B cell (primary cell): ENCODE results near the gene IGSF22.

ENCODE experiments used
- CTCF ChIP-seq: fragments of 200-600 bp; IDR thresholded peaks from one replicate; pipeline ENCODE4 v1.8.0; 2022; ENCODE audit warnings: antibody characterized with exemption, mild to moderate bottlenecking
- EZH2 ChIP-seq: IDR thresholded peaks from 2 replicates; pipeline ENCODE4 v1.6.1; 2012; ENCODE audit warnings: borderline replicate concordance, low read depth, mild to moderate bottlenecking, moderate library complexity, low read length; ENCODE audit not compliant: insufficient read depth, poor library complexity, severe bottlenecking

GRCh38 chr11:18771266-18772035 lies 45.5 kb upstream of the IGSF22 start:
- no peak for TF ChIP-seq CTCF
- no peak for TF ChIP-seq EZH2
